Left colon (tissue), 2 donors: Measurements from ENCODE around the gene UBE2O. TPM values are rescaled to one million over a fixed set of nuclear protein-coding genes. Genes with fewer than 3 reads are reported as not detected.

Source experiments
- ATAC-seq: fragments of 200-7000 bp; cut with Tn5 transposase; one replicate; pipeline ENCODE4 v1.9.1; 2020; ENCODE audit warnings: mild to moderate bottlenecking, moderate library complexity
- DNase-seq, 2 donors: peaks; one replicate each; pipeline ENCODE4 v3.0.0-alpha.2; 2020
- intact Hi-C, 2 donors: fragments of 100-400 bp; cut with DNase I in 1 of 2; cut with micrococcal nuclease in 1 of 2; formaldehyde crosslinking; loops; one replicate each; pipeline versions ENCODE4 v1.11.2 to v1.14.0; 2022; cut with DNase I, micrococcal nuclease
- total RNA-seq, 2 donors: library from RNA; stranded (reverse); fragmentation: NEBNext Ultra II Directional; extraction: Animal tissue kit (Norgen Biotek cat#: 25700); gene quantifications; one replicate each; pipeline ENCODE4 v1.2.1, GENCODE V29; 2021
- donor health status: DM: no; HTN: no; CAD: no.
- donor health status: DM: yes; HTN: yes; CAD: no.

UBE2O gene
- total RNA-seq, 2 donors from 2014 or later = 15.9 to 18.2 TPM

DNA sequence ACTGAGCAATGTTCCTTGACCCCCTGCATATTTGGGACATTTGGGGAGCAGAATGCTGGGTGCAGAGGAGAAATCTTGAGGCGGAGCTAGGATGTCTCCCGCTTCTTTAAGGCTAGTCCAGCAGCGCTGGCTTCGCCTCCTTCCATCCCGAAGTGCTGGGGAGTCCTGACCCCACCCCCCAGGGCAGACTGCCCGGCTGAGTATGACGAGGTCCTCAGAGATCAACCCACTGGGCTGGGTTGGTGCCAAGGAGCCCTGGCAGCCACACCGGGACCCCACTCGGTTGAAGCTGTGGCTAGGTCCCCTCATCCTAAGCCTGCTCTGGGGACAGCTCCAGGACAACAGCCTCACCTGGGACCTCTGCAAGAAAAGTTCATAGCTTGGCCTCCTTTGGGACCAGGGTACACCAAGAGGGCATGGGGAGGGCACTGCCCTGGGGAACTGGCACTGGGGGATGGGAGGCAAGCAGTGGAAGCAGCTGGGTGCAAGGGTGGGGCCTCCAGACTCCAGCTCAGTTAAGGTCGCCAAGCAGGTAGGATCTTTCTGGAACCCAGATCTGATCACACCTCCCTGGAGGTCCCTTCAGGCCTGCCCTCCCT is 37.3 kb upstream of the UBE2O start:
- DNase-seq = no peak

DNA sequence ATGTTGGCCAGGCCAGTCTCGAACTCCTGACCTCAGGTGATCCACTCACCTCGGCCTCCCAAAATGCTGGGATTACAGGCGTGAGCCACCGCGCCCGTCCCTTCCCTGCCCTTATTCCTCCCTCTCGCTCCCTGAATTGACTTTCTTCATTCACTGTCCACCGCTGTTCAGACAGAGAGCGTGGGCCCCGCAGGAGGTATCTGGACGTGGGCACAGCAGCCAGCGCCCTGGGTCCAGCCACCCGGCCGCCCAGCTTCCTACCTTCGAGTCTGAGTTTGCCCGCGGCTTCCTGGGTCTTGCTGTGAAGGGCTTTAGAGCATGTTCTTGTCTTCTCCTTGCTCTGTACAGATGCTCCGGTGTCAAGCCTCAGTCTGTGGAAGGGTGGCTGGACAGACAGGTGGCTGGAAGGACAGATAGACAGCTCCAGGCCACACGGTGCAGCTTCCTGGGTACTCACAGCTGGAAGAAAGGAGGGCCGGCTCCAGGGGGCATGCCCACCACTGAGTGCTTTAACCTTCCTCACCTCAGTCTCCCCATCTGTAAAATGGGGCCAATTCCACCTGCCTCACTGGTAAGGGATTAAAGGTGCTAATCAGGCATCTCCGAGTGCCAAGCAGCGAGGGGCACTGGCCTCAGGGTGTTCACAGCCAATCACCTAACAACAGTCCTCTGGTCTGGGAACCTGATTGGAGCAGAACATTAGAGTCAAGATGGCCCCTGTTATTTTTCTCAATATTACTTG is 34.7 kb upstream of the UBE2O start:
- DNase-seq = no peak
- ATAC-seq = no peak
- intact Hi-C loops = no loop called here

More for the DNA sequence above, 37.3 kb upstream of the UBE2O start:
- intact Hi-C loops = no loop called here
- ATAC-seq = no peak

DNA sequence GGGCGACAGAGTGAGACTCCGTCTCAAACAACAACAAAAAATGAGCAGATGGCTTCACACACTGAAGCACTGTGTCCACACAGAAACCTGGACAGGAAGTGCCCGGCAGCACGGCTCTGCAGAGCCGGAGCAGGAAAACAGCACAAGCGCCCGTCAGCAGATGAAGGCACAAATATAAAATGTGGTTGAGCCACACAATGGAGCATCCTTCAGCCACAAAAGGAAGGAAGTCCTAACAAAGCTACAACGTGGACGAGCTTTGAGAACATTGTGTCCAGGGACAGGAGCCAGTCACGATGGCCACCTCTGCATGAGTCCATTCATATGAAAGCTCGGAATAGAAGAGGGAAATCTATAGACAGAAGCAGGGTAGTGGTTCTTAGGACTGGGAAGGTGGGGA is 32.6 kb upstream of the UBE2O start:
- no peak for DNase-seq
- intact Hi-C loops = no loop called here
- ATAC-seq = no peak

DNA sequence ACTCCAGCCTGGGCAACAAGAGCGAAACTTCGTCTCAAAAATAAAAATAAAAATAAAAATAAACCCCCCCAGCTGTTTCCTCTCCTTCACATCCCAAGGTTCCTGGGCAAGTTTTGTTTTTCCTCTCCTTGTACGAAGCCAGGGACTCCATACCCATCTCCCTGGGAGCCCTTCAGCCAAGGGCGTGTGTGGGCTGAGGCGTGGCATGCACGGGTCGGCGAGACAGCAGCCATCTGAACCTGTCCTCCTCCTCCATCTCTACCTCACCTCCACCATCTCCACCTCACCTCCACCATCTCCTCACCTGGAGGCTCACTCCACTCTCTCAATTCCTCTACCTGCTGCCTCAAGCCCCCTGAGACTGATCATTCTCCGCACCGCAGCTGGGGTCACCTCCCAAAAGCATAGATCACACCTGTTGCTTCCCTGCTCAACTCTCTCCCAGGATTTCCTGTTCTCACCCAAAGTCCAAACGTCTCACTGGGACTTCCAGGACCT is 31.3 kb upstream of the UBE2O start:
- DNase-seq = no peak
- intact Hi-C loops = no loop called here
- no peak for ATAC-seq

DNA sequence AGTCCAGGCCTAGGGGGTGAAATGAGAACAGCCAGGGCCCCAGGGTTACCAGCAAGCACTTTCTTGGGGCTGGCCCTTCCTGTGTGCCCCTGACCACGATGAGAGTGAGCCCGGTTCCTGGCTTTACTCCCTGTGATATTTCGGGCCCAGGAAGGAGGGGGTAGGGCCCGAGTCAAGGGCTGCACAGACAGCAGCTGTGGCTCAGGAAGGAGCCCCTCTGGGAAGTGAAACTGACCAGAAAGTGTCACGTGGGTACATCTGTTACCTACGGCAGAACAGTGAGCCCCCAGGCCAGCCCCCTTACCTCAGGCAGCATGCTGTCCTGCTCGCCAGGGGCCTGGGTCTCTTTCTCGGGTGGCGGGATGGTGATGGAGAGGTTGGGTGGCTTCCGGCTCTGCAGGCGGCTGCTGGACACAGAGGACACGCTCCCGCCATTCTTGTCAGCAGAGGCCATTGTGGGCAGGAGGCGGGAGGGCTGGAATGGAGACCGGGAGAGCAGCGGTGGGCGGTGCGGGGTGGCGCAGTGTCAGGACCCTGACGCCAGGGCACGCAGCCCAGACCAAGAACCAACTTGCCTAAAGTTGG is 28.2 kb upstream of the UBE2O start:
- ATAC-seq = peak; percentile 41
- intact Hi-C loops = no loop called here
- DNase-seq = peak in 1 of 2 donors; percentile 56

DNA sequence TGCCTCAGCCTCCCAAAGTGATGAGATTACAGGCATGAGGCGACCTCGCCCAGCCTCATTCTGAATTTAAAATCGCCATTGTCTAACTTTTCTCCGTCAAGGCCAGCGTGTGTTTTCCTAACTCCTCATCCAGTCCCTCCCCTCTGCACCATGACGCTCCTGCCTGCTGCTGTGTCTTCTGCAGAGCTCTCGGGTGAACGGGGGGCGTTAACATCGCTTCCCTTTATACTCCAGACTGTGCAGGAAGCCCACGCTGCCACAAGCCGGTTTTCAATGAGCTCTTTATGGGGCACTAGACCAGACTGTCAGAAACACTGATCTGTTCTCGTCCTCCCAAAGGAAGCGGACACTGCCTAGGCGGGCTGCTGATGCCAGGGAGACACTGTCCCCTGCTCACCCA is 27.7 kb upstream of the UBE2O start:
- ATAC-seq (no peak), DNase-seq (no peak)
- intact Hi-C loops = no loop called here

DNA sequence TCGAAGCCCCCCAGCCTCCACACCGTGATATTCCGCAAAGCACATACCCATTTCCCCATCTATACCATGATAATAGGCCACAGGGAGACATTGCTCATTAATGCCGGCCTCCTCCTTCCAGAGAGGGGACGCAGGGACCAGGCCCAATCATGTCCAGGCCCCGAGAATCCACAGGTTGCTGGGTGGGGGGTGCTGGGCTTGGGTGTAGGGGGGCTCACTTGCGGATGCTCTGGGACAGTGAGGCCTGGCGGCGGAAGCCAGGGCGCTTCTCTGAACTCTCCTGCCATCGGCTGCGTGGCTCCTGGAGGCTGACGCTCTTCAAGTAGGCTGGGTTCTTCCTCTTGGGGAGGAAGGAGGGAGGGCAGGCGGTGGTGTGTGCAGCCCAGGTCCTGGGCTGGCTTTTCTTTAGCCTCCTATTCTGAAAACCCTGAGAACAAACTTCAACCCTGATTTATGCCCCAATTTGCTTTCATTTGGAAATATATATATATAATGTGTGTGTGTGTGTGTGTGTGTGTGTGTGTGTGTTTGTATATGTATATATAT is 26.6 kb upstream of the UBE2O start:
- intact Hi-C loops = no loop called here
- DNase-seq (no peak), ATAC-seq (no peak)

DNA sequence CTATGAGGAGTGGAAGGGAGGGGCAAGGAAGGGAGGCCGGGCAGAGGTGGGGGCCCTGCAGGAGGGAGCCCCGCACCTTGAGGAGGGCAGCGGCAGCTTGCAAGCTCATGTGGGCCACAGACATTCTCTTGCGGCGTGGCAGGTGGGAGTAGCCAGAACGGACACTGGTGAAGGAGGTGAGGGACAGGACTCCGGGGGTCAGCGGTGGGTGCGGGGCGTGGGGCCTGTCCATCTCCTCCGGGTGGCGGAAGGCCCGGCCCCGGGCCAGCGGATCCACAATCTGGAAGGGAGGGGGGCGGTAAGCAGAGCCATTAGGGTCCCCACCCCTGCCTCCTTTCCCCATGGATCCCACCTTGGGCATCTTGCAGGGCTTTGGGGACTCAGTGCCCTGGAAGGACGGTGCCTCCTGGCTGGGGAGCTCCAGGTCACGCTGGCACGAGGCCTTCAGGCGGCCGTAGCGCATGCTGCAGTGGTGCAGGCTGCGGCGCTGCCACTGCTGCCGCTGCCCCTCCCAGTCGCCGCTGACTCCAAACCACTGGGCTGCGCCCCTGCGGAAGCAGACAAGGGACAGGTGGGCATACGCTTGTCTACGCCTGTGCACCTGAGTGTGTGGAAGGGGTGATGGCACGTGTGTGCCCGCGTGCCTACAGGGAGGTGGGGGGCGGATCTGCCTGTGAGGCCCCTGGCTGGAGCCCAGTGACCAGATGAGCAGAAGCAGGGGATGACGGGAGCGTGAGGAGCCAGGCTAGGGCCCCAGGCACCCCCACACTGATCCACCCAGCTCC is 26.0 kb upstream of the UBE2O start:
- ATAC-seq = no peak

DNA sequence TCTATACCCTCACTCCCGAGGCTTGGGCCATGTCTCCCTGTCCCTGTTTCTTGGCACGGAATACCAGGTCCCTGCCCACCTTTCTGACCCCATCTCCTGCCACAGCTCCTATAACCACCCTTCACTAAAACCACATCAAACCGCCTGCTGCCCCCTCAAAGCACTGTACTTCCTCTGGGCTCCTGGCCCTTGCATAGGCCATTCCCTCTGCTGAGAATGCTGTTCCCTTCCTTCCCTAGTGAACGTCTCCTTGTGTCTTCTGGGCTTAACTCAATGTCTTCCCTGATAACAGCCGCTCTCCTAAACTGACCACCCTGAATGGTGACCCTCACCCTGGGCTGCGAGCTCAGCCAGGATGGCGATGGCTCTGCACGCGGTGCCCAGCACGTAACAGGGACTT is 25.1 kb upstream of the UBE2O start:
- intact Hi-C loops = no loop called here
- DNase-seq = no peak
- no peak for ATAC-seq

More for the DNA sequence above, 26.0 kb upstream of the UBE2O start:
- intact Hi-C loops = no loop called here
- no peak for DNase-seq

DNA sequence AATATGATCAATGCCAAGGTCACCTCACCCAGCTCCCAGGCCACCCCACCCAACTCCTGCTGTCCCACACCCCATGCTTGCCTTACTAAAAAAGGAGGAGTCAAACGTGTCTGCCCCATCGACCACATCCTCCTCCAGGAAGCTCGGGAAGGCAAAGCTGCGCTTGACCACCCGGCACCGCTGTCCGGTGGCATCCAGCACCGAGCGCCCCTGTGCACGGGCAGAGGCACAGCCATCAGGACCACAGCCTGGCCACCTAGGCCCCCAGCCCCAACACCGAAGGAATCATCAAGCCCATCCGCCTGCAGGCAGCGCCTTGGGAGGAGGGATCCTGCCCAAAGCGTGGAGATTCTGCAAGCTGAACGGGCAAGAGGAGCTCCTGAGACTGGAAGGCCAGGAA is 24.6 kb upstream of the UBE2O start:
- ATAC-seq = no peak
- intact Hi-C loops = no loop called here
- DNase-seq = no peak

DNA sequence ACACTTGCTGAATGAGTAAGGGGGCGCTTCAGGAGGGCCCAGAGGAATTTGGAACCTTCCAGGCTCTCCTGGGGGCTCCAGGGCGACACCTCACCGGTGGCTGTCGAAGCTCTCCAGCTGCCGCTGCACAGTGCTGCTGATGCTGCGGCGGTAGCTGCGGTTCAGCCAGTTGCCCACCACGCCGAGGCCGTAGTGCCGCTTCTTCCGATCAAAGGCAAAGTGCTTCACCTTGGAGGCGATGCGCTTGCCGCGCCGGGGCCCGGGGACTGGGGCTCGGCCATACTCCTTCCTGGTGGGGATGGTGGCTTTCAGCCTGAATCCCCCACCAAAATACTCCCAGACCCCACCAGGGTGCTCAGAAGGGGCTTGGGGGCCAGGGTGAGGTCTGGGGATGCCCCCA is 23.8 kb upstream of the UBE2O start:
- intact Hi-C loops = no loop called here
- DNase-seq (no peak), ATAC-seq (no peak)

DNA sequence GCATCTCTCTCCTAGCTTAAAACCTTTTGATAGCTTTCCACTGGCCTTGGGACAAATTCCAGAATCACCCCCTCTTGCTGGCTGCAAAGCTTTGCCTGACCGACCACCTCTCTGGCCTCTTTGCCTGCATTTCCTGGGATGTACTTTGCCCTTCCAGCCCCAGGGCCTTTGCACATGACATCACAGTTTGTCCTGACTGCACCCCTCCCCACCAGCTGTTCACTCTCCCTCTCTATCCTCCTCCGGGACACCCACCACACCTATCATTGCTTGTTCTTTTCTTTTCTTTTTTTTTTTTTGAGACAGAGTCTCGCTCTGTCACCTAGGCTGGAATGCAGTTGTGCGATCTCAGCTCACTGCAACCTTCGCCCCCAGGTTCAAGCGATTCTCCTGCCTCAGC is 22.4 kb upstream of the UBE2O start:
- intact Hi-C loops = no loop called here
- ATAC-seq = no peak
- DNase-seq = no peak

DNA sequence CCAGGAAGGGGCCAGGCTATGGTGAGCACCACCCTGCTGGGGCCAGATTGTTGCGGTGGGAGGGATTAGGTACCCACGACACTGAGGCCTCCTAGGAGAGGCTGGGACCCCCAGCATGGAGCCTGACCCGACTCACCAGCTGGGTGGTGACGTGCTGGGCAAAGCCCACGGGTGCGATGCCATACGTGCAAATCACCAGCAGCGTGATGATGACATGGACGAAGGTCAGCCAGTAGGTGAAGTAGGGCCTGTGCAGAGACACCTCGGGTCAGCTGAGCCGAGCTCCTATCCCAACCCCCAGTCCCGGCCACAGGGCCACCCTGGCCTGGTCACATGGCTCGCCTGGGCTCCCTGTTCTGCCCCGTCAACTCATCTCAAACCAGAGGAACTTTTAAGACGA is 21.9 kb upstream of the UBE2O start:
- intact Hi-C loops = no loop called here
- no peak for DNase-seq
- ATAC-seq = no peak

DNA sequence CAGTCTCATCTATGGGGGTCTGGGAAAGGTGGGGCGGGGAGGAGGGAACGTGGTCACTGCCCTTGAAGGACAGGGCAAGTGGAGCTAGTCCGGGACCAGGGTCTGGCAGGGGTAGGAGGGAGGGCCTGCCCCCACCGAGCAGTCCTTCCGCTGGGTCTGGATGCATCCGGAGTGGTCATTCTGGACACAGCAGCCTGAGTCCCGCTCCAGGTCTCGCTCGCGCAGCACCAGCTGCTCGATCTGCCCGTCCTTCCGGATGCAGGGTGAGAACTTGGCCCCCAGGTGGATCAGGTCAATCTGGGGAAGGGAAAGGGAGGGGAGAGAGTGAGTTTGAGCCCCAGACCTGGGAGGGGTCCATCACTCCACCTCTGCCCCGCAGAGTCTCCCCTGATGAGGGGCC is 21.3 kb upstream of the UBE2O start:
- ATAC-seq (no peak), DNase-seq (no peak)
- intact Hi-C loops = no loop called here

DNA sequence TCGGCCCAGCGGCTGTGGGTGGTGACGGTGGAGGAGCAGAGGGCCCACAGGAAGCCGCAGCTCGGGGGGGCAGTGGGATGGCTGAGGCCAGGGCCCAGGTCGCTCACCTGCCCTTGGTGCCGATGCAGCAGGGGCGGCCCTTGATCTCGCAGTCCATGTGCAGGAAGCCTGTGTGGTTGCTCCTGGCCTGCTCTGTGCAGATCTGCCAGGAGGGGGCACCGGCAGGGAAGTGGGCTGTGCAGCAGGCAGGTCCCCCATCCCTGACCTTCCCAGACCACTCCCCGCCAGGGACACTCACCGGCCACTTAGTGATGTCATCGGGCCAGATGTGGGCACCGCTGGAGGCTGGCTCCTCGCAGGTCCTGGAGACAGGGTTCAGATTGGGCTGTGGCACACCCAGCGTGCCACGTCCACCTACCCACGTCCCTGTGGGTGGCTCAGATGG is 20.6 kb upstream of the UBE2O start:
- ATAC-seq (peak; percentile 46), DNase-seq (no peak)
- intact Hi-C loops = no loop called here

DNA sequence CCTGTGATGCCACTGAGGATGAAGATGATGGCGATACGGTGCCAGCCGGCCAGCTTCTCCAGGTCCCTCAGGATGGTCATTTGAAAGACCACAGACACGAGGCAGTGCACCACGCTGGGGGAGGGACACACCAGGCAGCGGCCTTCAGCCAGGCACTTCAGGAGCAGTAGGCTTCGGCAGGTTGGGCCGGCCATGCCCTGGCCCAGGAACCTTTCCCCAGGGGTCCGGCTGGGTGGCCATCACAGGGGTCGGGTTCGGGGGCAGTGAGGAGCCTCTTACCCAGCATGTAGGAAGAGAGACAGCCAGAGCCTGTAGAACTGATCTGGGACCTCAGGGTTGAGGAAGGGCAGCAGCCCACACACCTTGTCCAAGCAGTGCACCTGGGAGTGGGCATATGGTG is 19.8 kb upstream of the UBE2O start:
- intact Hi-C loops = no loop called here
- DNase-seq = no peak
- no peak for ATAC-seq

DNA sequence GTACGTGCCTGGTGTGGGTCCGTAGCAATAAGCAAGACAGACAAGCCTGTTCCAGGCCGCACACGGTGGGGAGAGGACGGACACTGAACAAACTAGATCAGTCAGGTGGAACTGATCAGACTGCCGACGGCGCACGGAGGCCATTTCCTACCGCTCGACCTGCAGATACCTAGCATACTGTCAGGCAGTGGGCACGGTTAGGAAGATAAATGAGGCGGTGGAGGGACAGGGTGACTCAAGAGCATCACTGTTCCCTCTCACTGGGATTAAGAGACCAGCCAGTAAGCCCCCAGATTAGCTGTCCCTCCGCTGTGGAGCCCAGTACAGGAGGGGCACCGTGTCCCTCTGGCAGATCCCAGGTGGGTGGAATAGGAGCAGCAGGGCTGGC is 19.3 kb upstream of the UBE2O start:
- ATAC-seq (no peak), DNase-seq (no peak)
- intact Hi-C loops = no loop called here

DNA sequence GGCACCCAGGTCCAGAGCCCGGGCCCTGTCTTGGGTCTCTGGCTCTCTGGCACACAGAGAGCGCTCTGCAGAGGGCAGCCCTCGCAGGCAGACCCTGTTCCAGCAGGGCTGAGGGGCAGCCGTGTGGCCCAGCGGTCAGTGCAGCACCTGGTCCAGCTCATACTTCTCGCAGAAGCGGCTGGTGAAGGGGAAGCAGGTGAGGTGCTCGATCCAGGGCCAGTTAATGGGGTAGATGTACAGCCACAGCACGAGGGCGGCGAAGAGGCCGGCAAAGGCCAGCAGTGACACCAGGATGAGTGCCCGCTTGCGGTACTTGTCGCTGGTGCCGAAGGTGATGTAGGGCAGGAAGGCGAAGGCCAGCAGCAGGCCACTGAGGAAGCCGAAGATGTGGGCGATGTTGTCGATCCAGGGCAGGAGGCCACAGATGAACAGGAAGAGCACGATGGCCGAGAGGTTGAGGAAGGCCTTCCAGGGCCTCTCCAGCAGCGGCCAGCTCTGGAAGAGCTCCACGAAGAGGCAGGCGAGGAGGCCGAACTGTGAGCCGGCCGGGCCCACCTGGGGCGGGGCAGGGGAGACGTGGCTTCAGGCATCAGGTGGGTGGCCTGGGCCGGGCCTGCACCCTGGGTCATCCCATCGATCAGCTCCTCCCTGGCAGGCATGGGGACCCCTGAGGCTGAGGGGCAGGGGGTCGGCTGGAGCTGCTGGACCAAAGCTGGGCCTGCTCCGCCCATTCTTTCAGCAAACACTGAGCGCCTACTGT is 18.7 kb upstream of the UBE2O start:
- intact Hi-C loops = no loop called here
- no peak for ATAC-seq
- DNase-seq = no peak
